H9 (cell line): Measurements from ENCODE around the gene ZNF354B. TPM values are rescaled to one million over a fixed set of nuclear protein-coding genes. Genes with fewer than 3 reads are reported as not detected.

ENCODE experiments used
- DNase-seq: peaks from one replicate; pipeline ENCODE4 v3.0.0-alpha.2; 2017
- H2AFZ ChIP-seq: one replicate; pipeline ENCODE4 v1.6.1; 2013; ENCODE audit warnings: mild to moderate bottlenecking, low read length, control low read depth, moderate library complexity
- H2AK5ac ChIP-seq: 2 replicates; pipeline ENCODE4 v1.6.1; 2013; ENCODE audit warnings: low read length, control low read depth, mixed read lengths; ENCODE audit not compliant: insufficient read length
- H2BK120ac ChIP-seq: one replicate; pipeline ENCODE4 v1.6.1; 2013; ENCODE audit warnings: low read depth, mild to moderate bottlenecking, low read length, control low read depth, inconsistent platforms; ENCODE audit not compliant: poor library complexity, severe bottlenecking
- H2BK12ac ChIP-seq: 2 replicates; pipeline ENCODE4 v1.6.1; 2013; ENCODE audit warnings: low read length, control low read depth, mixed read lengths, low read depth; ENCODE audit not compliant: insufficient read length
- H2BK15ac ChIP-seq: 2 replicates; pipeline ENCODE4 v1.6.1; 2013; ENCODE audit warnings: low read depth, low read length, control low read depth
- H2BK20ac ChIP-seq: one replicate; pipeline ENCODE4 v1.6.1; 2013; ENCODE audit warnings: low read depth, mild to moderate bottlenecking, low read length, control low read depth, inconsistent platforms; ENCODE audit not compliant: poor library complexity, severe bottlenecking
- H2BK5ac ChIP-seq: 2 replicates; pipeline ENCODE4 v1.6.1; 2013; ENCODE audit warnings: low read length, control low read depth, mixed read lengths; ENCODE audit not compliant: insufficient read length
- H3K14ac ChIP-seq: 2 replicates; pipeline ENCODE4 v1.6.1; 2013; ENCODE audit warnings: low read length, control low read depth; ENCODE audit not compliant: insufficient read depth
- H3K18ac ChIP-seq: 2 replicates; pipeline ENCODE4 v1.6.1; 2013; ENCODE audit warnings: low read depth, mild to moderate bottlenecking, mixed read lengths, low read length, control low read depth; ENCODE audit not compliant: insufficient read length
- H3K23ac ChIP-seq: 2 replicates; pipeline ENCODE4 v1.6.1; 2013; ENCODE audit warnings: low read length, control low read depth, mixed read lengths, low read depth; ENCODE audit not compliant: insufficient read length
- H3K23me2 ChIP-seq: 2 replicates; pipeline ENCODE4 v1.6.1; 2013; ENCODE audit warnings: low read depth, mild to moderate bottlenecking, mixed read lengths, low read length, control low read depth; ENCODE audit not compliant: insufficient read length, poor library complexity, severe bottlenecking
- H3K27ac ChIP-seq: 2 replicates; pipeline ENCODE4 v1.5.1; 2013; ENCODE audit warnings: low read length, control low read depth, mixed read lengths, low read depth; ENCODE audit not compliant: insufficient read length
- H3K27me3 ChIP-seq: 2 replicates; pipeline ENCODE4 v1.6.1; 2013; ENCODE audit warnings: low read length, control low read depth, inconsistent platforms; ENCODE audit not compliant: insufficient read depth
- H3K4ac ChIP-seq: 2 replicates; pipeline ENCODE4 v1.6.1; 2013; ENCODE audit warnings: low read depth, mild to moderate bottlenecking, control low read depth, inconsistent platforms, low read length, moderate library complexity
- H3K4me1 ChIP-seq: 2 replicates; pipeline ENCODE4 v1.6.1; 2013; ENCODE audit warnings: low read length, control low read depth, inconsistent platforms; ENCODE audit not compliant: insufficient read depth
- H3K4me2 ChIP-seq: 2 replicates; pipeline ENCODE4 v1.6.1; 2013; ENCODE audit warnings: low read length, control low read depth, mixed read lengths; ENCODE audit not compliant: insufficient read length, insufficient read depth
- H3K56ac ChIP-seq: 2 replicates; pipeline ENCODE4 v1.6.1; 2013; ENCODE audit warnings: low read depth, mild to moderate bottlenecking, mixed read lengths, low read length, control low read depth; ENCODE audit not compliant: insufficient read length
- H3K79me1 ChIP-seq: 2 replicates; pipeline ENCODE4 v1.6.1; 2013; ENCODE audit warnings: low read depth, mild to moderate bottlenecking, moderate library complexity, low read length, control low read depth, inconsistent platforms; ENCODE audit not compliant: insufficient read depth, poor library complexity, severe bottlenecking
- H3K79me2 ChIP-seq: 2 replicates; pipeline ENCODE4 v1.6.1; 2013; ENCODE audit warnings: low read length, control low read depth, inconsistent platforms; ENCODE audit not compliant: insufficient read depth
- H3K9ac ChIP-seq: 2 replicates; pipeline ENCODE4 v1.6.1; 2013; ENCODE audit warnings: low read length, control low read depth, mixed read lengths; ENCODE audit not compliant: insufficient read length; ENCODE audit errors: extremely low read depth
- H3K9me3 ChIP-seq: one replicate; pipeline ENCODE4 v1.6.1; 2013; ENCODE audit warnings: low read depth, low read length, inconsistent platforms; ENCODE audit not compliant: control insufficient read depth
- H3T11ph ChIP-seq: one replicate; pipeline ENCODE4 v1.6.1; 2013; ENCODE audit warnings: mild to moderate bottlenecking, low read length, control low read depth, inconsistent platforms
- H4K20me1 ChIP-seq: one replicate; pipeline ENCODE4 v1.6.1; 2013; ENCODE audit not compliant: control insufficient read depth, insufficient read length, insufficient read depth
- H4K5ac ChIP-seq: 2 replicates; pipeline ENCODE4 v1.6.1; 2013; ENCODE audit warnings: low read depth, mild to moderate bottlenecking, mixed read lengths, low read length, control low read depth; ENCODE audit not compliant: insufficient read length
- H4K8ac ChIP-seq: replicated peaks from 2 replicates; pipeline ENCODE4 v1.6.1; 2013; ENCODE audit warnings: low read length, control low read depth, mixed read lengths, low read depth; ENCODE audit not compliant: insufficient read length
- H4K91ac ChIP-seq: 2 replicates; pipeline ENCODE4 v1.6.1; 2013; ENCODE audit warnings: low read depth, mild to moderate bottlenecking, moderate library complexity, mixed read lengths, low read length, control low read depth; ENCODE audit not compliant: insufficient read length
- H3K27ac Mint-ChIP-seq, 3 experiments: 2 replicates in 2 of 3; 3 replicates in 1 of 3; pipeline ENCODE4 v1.8.0; 2020 to 2021; ENCODE audit warnings: mixed read lengths in 3 of 3, mild to moderate bottlenecking in 1 of 3, moderate library complexity in 1 of 3
- H3K27me3 Mint-ChIP-seq: 2 replicates; pipeline ENCODE4 v1.8.0; 2021; ENCODE audit warnings: low read depth, mild to moderate bottlenecking, moderate library complexity, mixed read lengths
- H3K36me3 Mint-ChIP-seq, 3 experiments: 2 replicates in 2 of 3; 3 replicates in 1 of 3; pipeline ENCODE4 v1.8.0; 2020 to 2021; ENCODE audit warnings: low read depth in 3 of 3, mixed read lengths in 3 of 3; ENCODE audit not compliant: insufficient read depth in 1 of 3
- H3K4me1 Mint-ChIP-seq, 2 experiments: 2 replicates each; pipeline ENCODE4 v1.8.0; 2020; ENCODE audit warnings: mixed read lengths in 2 of 2
- H3K4me3 Mint-ChIP-seq, 2 experiments: 2 replicates in 1 of 2; 3 replicates in 1 of 2; pipeline ENCODE4 v1.8.0; 2020 to 2021; ENCODE audit warnings: mild to moderate bottlenecking in 2 of 2, mixed read lengths in 2 of 2, moderate library complexity in 1 of 2
- H3K9me3 Mint-ChIP-seq, 2 experiments: 2 replicates in 1 of 2; 3 replicates in 1 of 2; pipeline ENCODE4 v1.8.0; 2020; ENCODE audit warnings: mild to moderate bottlenecking in 2 of 2, mixed read lengths in 2 of 2, moderate library complexity in 1 of 2
- WGBS: extraction: QIAGEN DNeasy Blood & Tissue Kit; methylation state at CpG from one replicate; pipeline ENCODE4 v1.1.7; 2013; ENCODE audit warnings: missing lambda C conversion rate, low lambda C conversion rate, mixed read lengths; ENCODE audit not compliant: insufficient read length; ENCODE audit errors: extremely low coverage; 5-methylcytosine and 5-hydroxymethylcytosine counted together
- total RNA-seq: library from RNA; stranded (reverse); gene quantifications from 2 replicates; pipeline ENCODE4 v1.2.1, GENCODE V29; 2021
- TF ChIP-seq, protein P1 (sequence below): fragments of 200-600 bp; sonication (generic); conservative IDR thresholded peaks from 3 replicates; pipeline ENCODE4 v1.8.0; 2021; ENCODE audit warnings: antibody characterized with exemption, mild to moderate bottlenecking

The ZNF354B gene
- total RNA-seq, 1 experiment from 2014 or later = 20.6 TPM

DNA sequence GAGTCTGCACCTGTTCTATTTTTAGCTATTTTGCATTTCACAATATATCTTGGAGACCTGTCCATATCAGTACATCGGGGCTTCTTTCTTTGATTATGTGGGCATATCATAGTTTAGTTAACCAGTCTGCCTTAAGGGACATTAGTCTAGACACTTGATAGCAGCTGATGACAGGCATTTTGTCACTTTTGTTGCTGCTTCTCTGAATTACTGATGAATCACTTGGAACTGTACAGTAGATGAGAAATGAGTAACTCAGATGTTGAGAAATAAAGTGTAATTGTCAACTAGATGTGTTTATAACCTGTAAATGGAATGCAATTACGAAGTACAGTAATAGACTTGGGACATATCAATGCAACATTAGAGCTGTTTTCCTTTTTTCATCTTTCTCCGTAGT, 43.1 kb downstream of the ZNF354B start:
- Histone ChIP-seq H3K27ac (no peak overlapping the region), H3K56ac (no peak overlapping the region), H3K27me3 (peaks cover 2% of the 10 kb centered on the region; the same call in 1 of the 2 replicates), H3K4me2 (no peak overlapping the region), H4K91ac (no peak overlapping the region), H2BK12ac (no peak overlapping the region), H3T11ph (no peak overlapping the region), H4K5ac (no peak overlapping the region), H3K9me3 (peaks cover 23% of the 10 kb centered on the region), H2AFZ (no peak overlapping the region), H2BK20ac (no peak overlapping the region), H2BK120ac (no peak overlapping the region), H2BK15ac (no peak overlapping the region), H4K20me1 (no peaks in the 10 kb centered on the region), H3K18ac (no peak overlapping the region), H3K79me1 (no peaks in the 10 kb centered on the region), H3K14ac (no peak overlapping the region), H3K79me2 (no peaks in the 10 kb centered on the region), H2BK5ac (no peak overlapping the region), H3K9ac (no peak overlapping the region), H3K4me1 (no peaks in the 10 kb centered on the region), H3K23me2 (no peaks in the 10 kb centered on the region), H2AK5ac (no peak overlapping the region), H4K8ac (no peak overlapping the region), H3K4ac (no peak overlapping the region), H3K23ac (no peak overlapping the region)
- no CpG with 5 or more reads among the region's 3 CpGs for WGBS
- Mint-ChIP-seq H3K36me3 (peaks cover 33 to 41% (median 34%) of the 10 kb centered on the region in 3 experiments), H3K27me3 (no peaks in the 10 kb centered on the region; the same call in 1 of the 2 replicates), H3K27ac (no peak overlapping the region), H3K4me3 (no peak overlapping the region), H3K4me1 (no peaks in the 10 kb centered on the region), H3K9me3 (peaks cover 69 to 70% of the 10 kb centered on the region in 2 experiments)
- TF ChIP-seq, protein P1, sequence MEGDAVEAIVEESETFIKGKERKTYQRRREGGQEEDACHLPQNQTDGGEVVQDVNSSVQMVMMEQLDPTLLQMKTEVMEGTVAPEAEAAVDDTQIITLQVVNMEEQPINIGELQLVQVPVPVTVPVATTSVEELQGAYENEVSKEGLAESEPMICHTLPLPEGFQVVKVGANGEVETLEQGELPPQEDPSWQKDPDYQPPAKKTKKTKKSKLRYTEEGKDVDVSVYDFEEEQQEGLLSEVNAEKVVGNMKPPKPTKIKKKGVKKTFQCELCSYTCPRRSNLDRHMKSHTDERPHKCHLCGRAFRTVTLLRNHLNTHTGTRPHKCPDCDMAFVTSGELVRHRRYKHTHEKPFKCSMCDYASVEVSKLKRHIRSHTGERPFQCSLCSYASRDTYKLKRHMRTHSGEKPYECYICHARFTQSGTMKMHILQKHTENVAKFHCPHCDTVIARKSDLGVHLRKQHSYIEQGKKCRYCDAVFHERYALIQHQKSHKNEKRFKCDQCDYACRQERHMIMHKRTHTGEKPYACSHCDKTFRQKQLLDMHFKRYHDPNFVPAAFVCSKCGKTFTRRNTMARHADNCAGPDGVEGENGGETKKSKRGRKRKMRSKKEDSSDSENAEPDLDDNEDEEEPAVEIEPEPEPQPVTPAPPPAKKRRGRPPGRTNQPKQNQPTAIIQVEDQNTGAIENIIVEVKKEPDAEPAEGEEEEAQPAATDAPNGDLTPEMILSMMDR = no peak
- DNase-seq = no peak
